HG02973 (cell line): Measurements from ENCODE around the gene HYDIN.

Source experiments
- ATAC-seq: cut with Tn5 transposase; IDR thresholded peaks from one replicate; pipeline ENCODE4 v1.9.1; 2021; ENCODE audit warnings: moderate library complexity; ENCODE audit not compliant: unreplicated experiment

HYDIN gene

GRCh38 chr16:70793851-70794502 is 436.5 kb downstream of the HYDIN start:
- ATAC-seq, result no peak

- ATAC-seq, result no peak
Observed at GRCh38 chr16:70790815-70791214, 439.7 kb downstream of the HYDIN start.

GRCh38 chr16:70789595-70790447 is 440.7 kb downstream of the HYDIN start:
- no peak for ATAC-seq

GRCh38 chr16:70788668-70789594 is 441.6 kb downstream of the HYDIN start:
- no peak for ATAC-seq

- no peak for ATAC-seq
Observed at GRCh38 chr16:70786020-70786755, 444.3 kb downstream of the HYDIN start.

- ATAC-seq, result no peak
Observed at GRCh38 chr16:70784692-70785555, 445.6 kb downstream of the HYDIN start.

- no peak for ATAC-seq
Observed at GRCh38 chr16:70782237-70782636, 448.3 kb downstream of the HYDIN start.

- ATAC-seq, result no peak
Observed at GRCh38 chr16:70781800-70782199, 448.7 kb downstream of the HYDIN start.

GRCh38 chr16:70780546-70780945 is 450.0 kb downstream of the HYDIN start:
- no peak for ATAC-seq

- ATAC-seq, result no peak
Observed at GRCh38 chr16:70779361-70779760, 451.2 kb downstream of the HYDIN start.

GRCh38 chr16:70778901-70779309 is 451.6 kb downstream of the HYDIN start:
- ATAC-seq, result no peak

GRCh38 chr16:70777973-70778406 is 452.5 kb downstream of the HYDIN start:
- no peak for ATAC-seq

- ATAC-seq, result no peak
Observed at GRCh38 chr16:70777496-70777895, 453.0 kb downstream of the HYDIN start.

GRCh38 chr16:70775399-70775798 is 455.1 kb downstream of the HYDIN start:
- no peak for ATAC-seq

- ATAC-seq, result no peak
Observed at GRCh38 chr16:70774261-70774660, 456.3 kb downstream of the HYDIN start.

- ATAC-seq, result no peak
Observed at GRCh38 chr16:70772493-70772892, 458.0 kb downstream of the HYDIN start.

GRCh38 chr16:70770626-70771552 is 459.6 kb downstream of the HYDIN start:
- no peak for ATAC-seq

GRCh38 chr16:70770291-70770625 is 460.3 kb downstream of the HYDIN start:
- no peak for ATAC-seq

- ATAC-seq, result no peak
Observed at GRCh38 chr16:70769761-70770160, 460.8 kb downstream of the HYDIN start.
